Small intestine (tissue), 7 donors: ENCODE results near the gene TAS2R60. TPM values are rescaled to one million over a fixed set of nuclear protein-coding genes. Genes with fewer than 3 reads are reported as not detected.
"Not testable (repeated sequence)": the region's sequence is repeated elsewhere in the genome, so short reads cannot be mapped to it uniquely, and the experiment has no call there.

ENCODE experiments used
- DNase-seq, 2 donors: peaks; one replicate each; pipeline versions ENCODE4 v3.0.0 to v3.0.0-alpha.2; 2013
- FAIRE-seq: peaks from 2 replicates; lab custom pipeline; 2012; peaks lifted over from hg19 to GRCh38; lab: Jason Lieb, UNC
- H3K27ac ChIP-seq, 3 donors: one replicate each; pipeline ENCODE4 v1.5.1; 2013; ENCODE audit warnings: low read length in 2 of 3, mild to moderate bottlenecking in 2 of 3, control low read depth in 1 of 3, inconsistent platforms in 1 of 3, low read depth in 1 of 3, moderate library complexity in 1 of 3
- H3K27me3 ChIP-seq, 3 donors: one replicate each; pipeline ENCODE4 v1.6.1; 2013; ENCODE audit warnings: low read length in 3 of 3, inconsistent platforms in 1 of 3; ENCODE audit not compliant: control insufficient read depth in 3 of 3, insufficient read depth in 3 of 3
- H3K36me3 ChIP-seq, 3 donors: one replicate each; pipeline ENCODE4 v1.6.1; 2013; ENCODE audit warnings: low read length in 3 of 3, inconsistent platforms in 1 of 3, low read depth in 1 of 3, mild to moderate bottlenecking in 1 of 3, moderate library complexity in 1 of 3; ENCODE audit not compliant: control insufficient read depth in 3 of 3, insufficient read depth in 2 of 3
- H3K4me1 ChIP-seq, 3 donors: one replicate each; pipeline ENCODE4 v1.6.1; 2013; ENCODE audit warnings: low read length in 2 of 3, inconsistent platforms in 1 of 3, low read depth in 1 of 3, mild to moderate bottlenecking in 1 of 3, moderate library complexity in 1 of 3; ENCODE audit not compliant: control insufficient read depth in 3 of 3, insufficient read depth in 2 of 3
- H3K4me3 ChIP-seq, 3 donors: one replicate each; pipeline ENCODE4 v1.5.1; 2013; ENCODE audit warnings: low read length in 3 of 3, control low read depth in 1 of 3, inconsistent platforms in 1 of 3, low read depth in 1 of 3, mild to moderate bottlenecking in 1 of 3, moderate library complexity in 1 of 3
- H3K9me3 ChIP-seq, 2 donors: one replicate each; pipeline ENCODE4 v1.6.1; 2013; ENCODE audit warnings: low read depth in 1 of 2, low read length in 1 of 2; ENCODE audit not compliant: control insufficient read depth in 2 of 2, insufficient read depth in 1 of 2
- WGBS, 3 donors: extraction: QIAGEN DNeasy Blood & Tissue Kit; methylation state at CpG; one replicate each; pipeline ENCODE4 v1.1.7; 2013; 5-methylcytosine and 5-hydroxymethylcytosine counted together
- polyA plus RNA-seq, 4 donors: library from polyadenylated mRNA; stranded (reverse) in 3 of 4; unstranded in 1 of 4; fragments of 200-250 nt in 3 of 4; fragments of 120-200 nt in 1 of 4; gene quantifications; one replicate each; pipeline versions ENCODE4 v1.2.1 to v1.2.3, GENCODE V29; 2013
- donor health status: healthy with polysubstance abuse.
- donor health status: control.
- donor health status: control.
- donor health status: Bipolar disorder and iron deficiency.
- donor health status: healthy.

Gene TAS2R60
- polyA plus RNA-seq, 4 donors: not detected

DNA sequence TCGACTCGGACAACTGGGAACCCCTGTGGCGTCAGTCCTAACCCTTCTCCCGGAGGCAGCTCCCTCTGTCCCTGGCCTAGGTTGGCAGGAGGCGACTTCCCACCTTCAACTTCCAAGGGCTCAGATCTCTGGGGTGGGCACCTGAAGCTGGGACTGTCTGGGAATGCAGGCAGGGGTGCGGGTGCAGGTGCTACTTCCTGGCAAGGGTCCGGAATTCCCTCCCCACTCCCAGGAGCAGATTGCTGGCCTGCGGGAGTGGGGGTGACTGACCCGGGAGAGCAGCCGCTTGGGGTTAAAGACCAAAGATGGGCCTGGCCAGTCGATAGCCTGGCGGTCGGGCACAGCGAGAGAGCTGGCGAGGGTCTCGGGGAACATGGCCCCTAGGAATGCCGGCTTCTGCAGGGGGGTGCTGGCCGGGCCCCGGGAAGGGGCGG lies 35.0 kb upstream of the TAS2R60 start:
- Histone ChIP-seq H3K4me1 (peaks cover 13 to 63% (median 22%) of the 10 kb centered on the region in 3 donors), H3K27ac (peak overlapping the region; percentile 13 to 60 (median 50)), H3K36me3 (peaks cover 0 to 4% (median 0%) of the 10 kb centered on the region in 3 donors), H3K4me3 (peak overlapping the region; percentile 52 to 64 (median 62)), H3K27me3 (no peaks in the 10 kb centered on the region), H3K9me3 (no peaks in the 10 kb centered on the region)
- FAIRE-seq (no peak), DNase-seq (peak in 1 of 2 donors; percentile 53)
- 1 to 33% (median 5%) methylated on average over 16 to 20 of the region's 20 CpGs for WGBS, 3 donors

DNA sequence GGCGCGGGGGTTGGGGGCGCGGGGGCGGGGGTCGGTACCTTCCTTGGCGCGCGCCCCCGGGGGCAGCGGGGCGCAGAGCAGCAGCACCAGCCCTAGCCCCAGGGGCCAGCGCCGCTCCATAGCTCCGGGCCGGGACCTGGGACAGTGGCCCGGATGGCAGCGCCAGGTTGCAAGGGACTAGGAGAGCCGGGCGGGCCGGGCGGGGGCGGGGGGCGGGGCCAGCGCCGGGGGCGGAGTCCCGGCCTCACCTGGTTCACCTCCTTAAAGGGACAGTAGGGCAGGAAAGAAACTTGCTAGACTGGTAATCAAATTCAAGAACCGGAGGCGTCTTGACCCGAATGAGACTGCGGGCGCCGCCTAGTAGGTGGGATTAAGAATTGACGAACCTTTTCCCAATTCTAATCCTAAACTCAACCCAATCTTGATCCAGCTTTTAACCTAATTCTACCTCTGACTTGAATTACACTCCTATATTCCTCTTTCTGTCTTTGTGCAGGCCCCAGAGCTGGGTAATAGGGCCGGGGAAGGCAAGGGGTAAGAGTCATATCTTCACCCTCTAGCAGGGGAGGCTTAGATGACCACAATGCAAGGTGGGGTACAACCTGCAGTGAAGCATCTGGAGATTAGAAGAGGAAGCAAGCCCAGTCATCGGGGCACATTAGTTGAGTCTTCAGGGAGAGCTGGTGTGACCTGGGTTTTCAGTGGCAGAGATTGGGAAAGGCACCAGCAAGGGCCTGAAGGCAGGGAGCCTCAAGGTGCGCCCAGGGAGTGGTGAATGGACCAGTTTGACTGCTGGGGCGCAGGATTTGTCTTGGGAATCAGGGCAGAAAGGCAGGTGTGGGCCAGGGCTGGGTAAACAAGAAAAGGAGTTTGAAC lies 34.3 kb upstream of the TAS2R60 start, which contains the start of gene EPHA1:
Gene EPHA1 (minus strand): TSS at position 171 of the 876 bp plus-strand sequence. CDS start 51 bp downstream, at position 120.
- H3K36me3 ChIP-seq: peaks cover 0 to 4% (median 0%) of the 10 kb centered on the region in 3 donors
- H3K4me1 ChIP-seq: peaks cover 14 to 63% (median 26%) of the 10 kb centered on the region in 3 donors
- 2 to 8% (median 6%) methylated on average over 16 to 39 of the region's 39 CpGs for WGBS, 3 donors
- no peaks in the 10 kb centered on the region for H3K9me3 ChIP-seq
- H3K4me3 ChIP-seq: peak within 1 kb of the TSS; percentile 52 to 64 (median 62)
- no peaks in the 10 kb centered on the region for H3K27me3 ChIP-seq
- FAIRE-seq (no peak), DNase-seq (peak; percentile 85 to 91)
- H3K27ac ChIP-seq: peak within 1 kb of the TSS; percentile 40 to 60 (median 50)

DNA sequence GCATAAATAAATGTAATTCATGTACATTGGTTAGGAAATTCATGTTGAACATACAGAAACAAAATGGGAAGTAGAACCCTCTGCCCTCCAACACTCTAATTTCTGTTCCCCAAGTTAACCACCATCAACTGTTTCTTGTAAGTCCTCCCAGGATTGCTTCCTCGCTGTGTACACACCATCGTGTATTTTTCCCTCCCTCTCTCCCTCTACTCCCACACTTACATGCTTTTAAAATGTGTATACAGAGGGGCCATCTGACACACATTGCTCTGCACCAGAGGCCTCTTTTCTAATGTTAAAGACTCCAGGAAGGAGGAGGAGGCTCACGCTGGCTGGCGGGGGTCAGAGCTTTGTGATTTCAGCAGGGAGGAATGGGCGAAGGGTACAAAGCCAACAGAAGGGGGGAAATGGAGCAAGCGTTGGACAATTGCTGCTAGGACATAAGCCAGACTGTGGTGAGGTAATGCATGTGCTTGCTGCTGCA lies 32.7 kb upstream of the TAS2R60 start:
- FAIRE-seq (no peak), DNase-seq (no peak)
- H3K9me3 ChIP-seq: no peaks in the 10 kb centered on the region
- 40 to 57% (median 45%) methylated on average over 6 of the region's 6 CpGs for WGBS, 3 donors
- no peak overlapping the region for H3K4me3 ChIP-seq
- H3K4me1 ChIP-seq: peaks cover 10 to 55% (median 24%) of the 10 kb centered on the region in 3 donors
- H3K36me3 ChIP-seq: no peaks in the 10 kb centered on the region
- no peaks in the 10 kb centered on the region for H3K27me3 ChIP-seq
- H3K27ac ChIP-seq: no peak overlapping the region

DNA sequence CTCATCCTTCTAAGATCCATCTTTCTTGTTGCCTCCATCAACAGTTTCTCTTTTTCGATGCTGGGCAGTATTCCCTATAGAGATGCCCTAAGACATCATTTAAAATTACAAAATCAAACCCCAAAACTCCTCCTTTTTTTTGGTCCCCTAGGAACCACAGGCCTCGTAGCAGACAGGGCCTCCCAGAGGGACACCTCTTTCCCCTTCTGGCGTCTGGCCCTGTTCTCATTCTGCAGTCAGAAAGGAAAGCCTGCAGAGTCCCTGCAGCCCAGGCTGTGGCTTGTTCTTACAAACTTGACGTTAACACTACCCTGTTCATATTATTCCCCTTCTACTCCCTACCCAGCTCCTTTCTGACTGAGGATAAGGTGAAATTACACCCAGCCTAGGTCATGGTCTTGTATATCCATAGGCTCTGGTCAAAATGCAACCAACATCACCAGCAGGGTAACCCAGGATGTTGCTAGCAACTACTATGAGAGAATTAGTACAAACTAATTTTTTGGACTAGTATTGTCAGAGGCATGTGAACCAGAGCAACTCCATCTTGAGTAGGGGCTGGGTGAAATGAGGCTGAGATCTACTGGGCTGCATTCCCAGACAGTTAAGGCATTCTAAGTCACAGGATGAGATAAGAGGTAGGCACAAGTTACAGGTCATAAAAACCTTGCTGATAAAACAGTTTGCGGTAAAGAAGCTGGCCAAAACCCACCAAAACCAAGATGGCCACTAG lies 31.1 kb upstream of the TAS2R60 start:
- H3K4me3 ChIP-seq: no peak overlapping the region
- WGBS, 3 donors: 55 to 69% (median 56%) methylated on average over 5 of the region's 5 CpGs
- no peak overlapping the region for H3K27ac ChIP-seq
- H3K9me3 ChIP-seq: no peaks in the 10 kb centered on the region
- H3K36me3 ChIP-seq: no peaks in the 10 kb centered on the region
- no peaks in the 10 kb centered on the region for H3K27me3 ChIP-seq
- H3K4me1 ChIP-seq: peaks cover 6 to 40% (median 15%) of the 10 kb centered on the region in 3 donors
- FAIRE-seq (no peak), DNase-seq (no peak)

DNA sequence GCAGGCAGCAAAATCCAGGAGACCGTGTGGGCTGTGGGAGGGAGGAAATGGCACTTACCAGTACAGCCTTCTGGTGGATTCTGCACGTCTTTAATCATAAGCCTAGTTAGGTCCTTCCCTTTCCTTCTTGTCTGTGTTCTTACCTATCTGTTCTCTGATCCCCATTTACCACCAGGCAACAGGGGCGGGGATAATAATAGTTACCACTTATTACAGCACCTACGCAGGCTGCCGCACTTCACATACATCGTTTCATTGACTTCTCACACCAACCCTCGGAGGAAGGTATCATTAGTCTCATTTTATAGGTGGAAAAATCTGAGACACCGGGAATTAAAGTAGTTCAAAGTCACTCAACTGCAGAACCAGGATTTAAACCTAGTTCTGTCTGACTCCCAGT lies 30.1 kb upstream of the TAS2R60 start:
- Histone ChIP-seq H3K9me3 (no peaks in the 10 kb centered on the region), H3K4me1 (peaks cover 6 to 34% (median 8%) of the 10 kb centered on the region in 3 donors), H3K36me3 (no peaks in the 10 kb centered on the region), H3K4me3 (no peak overlapping the region), H3K27ac (no peak overlapping the region), H3K27me3 (no peaks in the 10 kb centered on the region)
- FAIRE-seq (no peak), DNase-seq (peak in 1 of 2 donors; percentile 51)
- 32 to 73% (median 40%) methylated on average over 8 of the region's 8 CpGs for WGBS, 3 donors

DNA sequence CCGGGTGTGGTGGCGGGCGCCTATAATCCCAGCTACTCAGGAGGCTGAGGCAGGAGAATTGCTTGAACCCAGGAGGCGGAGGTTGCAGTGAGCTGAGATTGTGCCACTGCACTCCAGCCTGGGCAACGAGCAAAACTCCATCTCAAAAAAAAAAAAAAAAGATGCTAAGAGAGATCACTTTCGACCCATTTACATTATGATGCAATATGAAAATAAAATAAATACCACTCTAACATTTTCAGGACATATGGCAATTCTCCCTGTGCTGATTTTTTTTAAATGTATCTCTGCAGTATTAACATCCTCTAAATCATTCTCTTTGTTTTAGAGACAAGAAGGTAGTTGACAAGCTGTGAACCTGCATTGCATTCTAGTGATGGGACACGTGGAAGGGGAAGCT lies 28.0 kb upstream of the TAS2R60 start:
- FAIRE-seq: not testable (repeated sequence)

DNA sequence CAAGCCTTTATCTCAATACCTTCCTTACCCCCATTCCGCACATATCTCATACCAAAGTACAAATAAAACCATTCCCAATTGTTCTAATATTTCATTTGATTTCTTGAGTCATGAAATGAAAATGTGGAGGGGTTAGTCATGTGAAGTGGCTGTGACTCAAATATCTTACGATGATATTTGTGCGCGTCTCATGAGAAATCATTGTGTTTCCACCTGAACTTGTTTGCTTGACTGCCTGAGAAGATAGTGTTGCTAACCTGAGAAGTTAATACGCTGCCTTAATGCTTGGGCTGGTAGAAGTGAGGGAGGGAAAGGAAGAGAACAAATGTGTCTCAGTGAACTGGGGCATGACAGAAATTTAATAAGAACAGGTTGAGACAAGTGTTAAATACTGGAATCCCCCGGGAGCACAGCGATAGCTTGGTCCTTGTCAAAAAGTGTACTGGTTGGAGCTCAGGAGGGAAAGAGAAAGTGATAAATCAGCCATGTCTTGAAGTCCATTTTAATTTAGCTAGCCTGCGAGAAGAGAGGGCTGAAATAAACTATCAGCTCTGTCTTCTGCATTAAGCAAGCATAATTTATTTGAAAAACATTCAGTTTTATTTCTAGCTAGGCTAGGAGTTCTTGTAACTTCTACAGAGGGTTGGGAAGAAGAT lies 27.4 kb upstream of the TAS2R60 start:
- Histone ChIP-seq H3K4me3 (no peak overlapping the region), H3K9me3 (peaks cover 0 to 3% of the 10 kb centered on the region in 2 donors), H3K4me1 (peaks cover 4 to 14% (median 7%) of the 10 kb centered on the region in 3 donors), H3K27ac (no peak overlapping the region), H3K27me3 (no peaks in the 10 kb centered on the region), H3K36me3 (no peaks in the 10 kb centered on the region)
- 72 to 81% (median 80%) methylated on average over 8 of the region's 8 CpGs for WGBS, 3 donors
- no peak for DNase-seq
- no peak for FAIRE-seq

More for the DNA sequence above, 28.0 kb upstream of the TAS2R60 start:
- not testable (repeated sequence) for H3K9me3 ChIP-seq, H3K4me3 ChIP-seq, H3K27ac ChIP-seq, H3K36me3 ChIP-seq, DNase-seq, H3K27me3 ChIP-seq
- peaks cover 4 to 20% (median 8%) of the 10 kb centered on the region in 3 donors for H3K4me1 ChIP-seq
- WGBS, 3 donors: 82 to 91% (median 85%) methylated on average over 7 of the region's 7 CpGs
